DOHH2 (cell line): Measurements from ENCODE around the gene IRX1.

ENCODE experiments used
- CTCF ChIP-seq: fragments of 200-600 bp; sonication (generic); IDR thresholded peaks from one replicate; pipeline ENCODE4 v1.5.1; 2014; ENCODE audit warnings: antibody characterized with exemption, mild to moderate bottlenecking, low read depth, low read length; ENCODE audit not compliant: poor library complexity, severe bottlenecking
- EZH2phosphoT487 ChIP-seq: fragments of 200-600 bp; sonication (generic); IDR thresholded peaks from 2 replicates; pipeline ENCODE4 v1.6.1; 2017; ENCODE audit warnings: borderline replicate concordance, mild to moderate bottlenecking, antibody characterized with exemption, low read length, moderate library complexity, mixed read lengths

GRCh38 chr5:3639175-3639574 lies 43.5 kb downstream of the IRX1 start:
- TF ChIP-seq CTCF (no peak), EZH2phosphoT487 (no peak)
